HepG2 (cell line): ENCODE results near the gene NATD1. TPM values are rescaled to one million over a fixed set of nuclear protein-coding genes. Genes with fewer than 3 reads are reported as not detected.

Experiments
- GATAD1 ChIP-seq: IDR thresholded peaks from 2 replicates; pipeline ENCODE4 v1.6.1; 2016; ENCODE audit warnings: missing genetic modification reagents, missing compliant biosample characterization
- NR0B2 ChIP-seq: sonication (generic); formaldehyde crosslinking; IDR thresholded peaks from 2 replicates; pipeline ENCODE4 v1.4.0; 2020; ENCODE audit warnings: mild to moderate bottlenecking, missing genetic modification reagents
- POGZ ChIP-seq: sonication (generic); formaldehyde crosslinking; IDR thresholded peaks from 2 replicates; pipeline ENCODE4 v1.4.0; 2020; ENCODE audit warnings: mild to moderate bottlenecking, missing genetic modification reagents
- POLR2A ChIP-seq, 2 experiments: IDR thresholded peaks; 2 replicates each; pipeline ENCODE4 v1.6.1; 2011; ENCODE audit warnings: low read depth in 2 of 2, low read length in 2 of 2, mild to moderate bottlenecking in 1 of 2, moderate library complexity in 1 of 2; ENCODE audit not compliant: insufficient read depth in 1 of 2
- RERE ChIP-seq: IDR thresholded peaks from 2 replicates; pipeline ENCODE4 v1.6.1; 2016; ENCODE audit warnings: low read depth, missing genetic modification reagents, missing compliant biosample characterization
- RFXAP ChIP-seq: sonication (generic); formaldehyde crosslinking; IDR thresholded peaks from 2 replicates; pipeline ENCODE4 v1.4.0; 2020; ENCODE audit warnings: missing genetic modification reagents, borderline replicate concordance
- SIN3A ChIP-seq: IDR thresholded peaks from 2 replicates; pipeline ENCODE4 v1.6.1; 2011; ENCODE audit warnings: low read depth, mild to moderate bottlenecking, control low read depth, low read length, borderline replicate concordance
- SP5 ChIP-seq: IDR thresholded peaks from 2 replicates; pipeline ENCODE4 v1.6.1; 2016; ENCODE audit warnings: low read depth, borderline replicate concordance
- UBTF ChIP-seq: sonication (generic); formaldehyde crosslinking; IDR thresholded peaks from 2 replicates; pipeline ENCODE4 v1.4.0; 2020; ENCODE audit warnings: mild to moderate bottlenecking, missing genetic modification reagents
- XBP1 ChIP-seq: sonication (generic); formaldehyde crosslinking; IDR thresholded peaks from 2 replicates; pipeline ENCODE4 v1.5.0; 2020; ENCODE audit warnings: missing genetic modification reagents
- ZNF142 ChIP-seq: sonication (generic); formaldehyde crosslinking; IDR thresholded peaks from 2 replicates; pipeline ENCODE4 v1.4.0; 2020; ENCODE audit warnings: missing genetic modification reagents
- polyA plus RNA-seq, 8 experiments: library from polyadenylated mRNA; depleted of rRNA in 3 of 8; stranded (reverse) in 7 of 8; unstranded in 1 of 8; fragments of >200 nt; fragmentation: Illumina TruSeq in 4 of 8; extraction: Trizol in 4 of 8; gene quantifications; 2 replicates each; pipeline versions ENCODE4 v1.2.1 to v1.2.3, GENCODE V29; 2011 to 2016; ENCODE audit warnings: low read depth in 4 of 8, missing spikeins in 1 of 8, mixed read lengths in 1 of 8; ENCODE audit not compliant: insufficient read depth in 1 of 8
- total RNA-seq, 5 experiments: library from RNA; depleted of rRNA; stranded (reverse); fragments of >200 nt; fragmentation: Illumina TruSeq; extraction: Trizol; gene quantifications; 2 replicates each; pipeline ENCODE4 v1.2.3, GENCODE V29; 2016; ENCODE audit warnings: low read depth in 1 of 5

NATD1 gene
- total and polyA plus RNA-seq, 2 of the 13 experiments (the other 11 are each of a cell fraction or from before 2014, with no cell fraction given): 0.31 to 2.3 TPM

- TF ChIP-seq ZNF142 (CRISPR knock-in tag) (peak; percentile 45), POGZ (CRISPR knock-in tag) (0 out of 2 replicates have a peak, but pooled peaks have one; percentile 32), SIN3A (peak; percentile 72; the same call in 1 of the 2 replicates), POLR2A (IDR thresholded peaks at IDR 0.05; ENCODE audit: insufficient read depth in 1 of 2, low read depth in 2 of 2, low read length in 2 of 2) (peak; percentile 93 to 99), GATAD1 (CRISPR knock-in tag) (0 out of 2 replicates have a peak, but pooled peaks have one; percentile 39), RFXAP (CRISPR knock-in tag) (peak; percentile 94), XBP1 (CRISPR knock-in tag) (no peak), NR0B2 (CRISPR knock-in tag) (peak; percentile 40; the same call in 1 of the 2 replicates), RERE (CRISPR knock-in tag) (0 out of 2 replicates have a peak, but pooled peaks have one; percentile 16), UBTF (CRISPR knock-in tag) (peak; percentile 85), SP5 (CRISPR knock-in tag) (0 out of 2 replicates have a peak, but pooled peaks have one; percentile 33)
Measured at GRCh38 chr17:21284319-21285163, 31.3 kb upstream of the NATD1 start, which contains the start of gene MAP2K3 (continued).
